HepG2 (cell line): ENCODE data around the gene OR2B2. TPM values are rescaled to one million over a fixed set of nuclear protein-coding genes. Genes with fewer than 3 reads are reported as not detected.

ENCODE experiments used
- ARID4A ChIP-seq: sonication (generic); formaldehyde crosslinking; IDR thresholded peaks from 2 replicates; pipeline ENCODE4 v1.5.0; 2020; ENCODE audit warnings: mild to moderate bottlenecking, missing genetic modification reagents, borderline replicate concordance
- CEBPG ChIP-seq: IDR thresholded peaks from 2 replicates; pipeline ENCODE4 v1.6.1; 2016
- FOXK1 ChIP-seq: sonication (generic); formaldehyde crosslinking; IDR thresholded peaks from 2 replicates; pipeline ENCODE4 v1.4.0; 2020; ENCODE audit warnings: low read depth, missing genetic modification reagents, borderline replicate concordance
- HOXA3 ChIP-seq: sonication (generic); formaldehyde crosslinking; IDR thresholded peaks from 2 replicates; pipeline ENCODE4 v1.5.0; 2020; ENCODE audit warnings: missing genetic modification reagents
- ISL2 ChIP-seq: sonication (generic); formaldehyde crosslinking; IDR thresholded peaks from 2 replicates; pipeline ENCODE4 v1.5.0; 2020; ENCODE audit warnings: missing genetic modification reagents
- NFIC ChIP-seq: IDR thresholded peaks from 2 replicates; pipeline ENCODE4 v1.6.1; 2012; ENCODE audit warnings: mild to moderate bottlenecking, low read length, inconsistent platforms
- RXRB ChIP-seq: IDR thresholded peaks from 2 replicates; pipeline ENCODE4 v1.6.1; 2016; ENCODE audit warnings: borderline replicate concordance, missing genetic modification reagents, missing compliant biosample characterization
- SMC3 ChIP-seq: IDR thresholded peaks from 2 replicates; pipeline ENCODE4 v1.6.1; 2011; ENCODE audit warnings: low read length, improper control_type of control experiment
- SOX13 ChIP-seq, 3 experiments: fragments of 450-650 bp in 1 of 3; sonication (generic) in 1 of 3; formaldehyde crosslinking in 1 of 3; IDR thresholded peaks in 2 of 3; conservative IDR thresholded peaks in 1 of 3; 2 replicates each; pipeline versions ENCODE4 v1.5.0 to v1.6.1; 2016 to 2020; ENCODE audit warnings: antibody characterized with exemption in 1 of 3, mild to moderate bottlenecking in 1 of 3, missing compliant biosample characterization in 1 of 3, missing genetic modification reagents in 1 of 3, moderate library complexity in 1 of 3
- ZMYM3 ChIP-seq: sonication (generic); formaldehyde crosslinking; IDR thresholded peaks from 2 replicates; pipeline ENCODE4 v1.5.1; 2020; ENCODE audit warnings: mild to moderate bottlenecking, missing genetic modification reagents
- ZNF180 ChIP-seq: sonication (generic); formaldehyde crosslinking; IDR thresholded peaks from 2 replicates; pipeline ENCODE4 v1.4.0; 2020; ENCODE audit warnings: low read depth, missing genetic modification reagents, borderline replicate concordance
- polyA plus RNA-seq, 8 experiments: library from polyadenylated mRNA; depleted of rRNA in 3 of 8; stranded (reverse) in 7 of 8; unstranded in 1 of 8; fragments of >200 nt; fragmentation: Illumina TruSeq in 4 of 8; extraction: Trizol in 4 of 8; gene quantifications; 2 replicates each; pipeline versions ENCODE4 v1.2.1 to v1.2.3, GENCODE V29; 2011 to 2016; ENCODE audit warnings: low read depth in 4 of 8, missing spikeins in 1 of 8, mixed read lengths in 1 of 8; ENCODE audit not compliant: insufficient read depth in 1 of 8
- total RNA-seq, 5 experiments: library from RNA; depleted of rRNA; stranded (reverse); fragments of >200 nt; fragmentation: Illumina TruSeq; extraction: Trizol; gene quantifications; 2 replicates each; pipeline ENCODE4 v1.2.3, GENCODE V29; 2016; ENCODE audit warnings: low read depth in 1 of 5
- TF ChIP-seq, protein P1 (sequence below): IDR thresholded peaks from 2 replicates; pipeline ENCODE4 v1.6.1; 2016; ENCODE audit warnings: low read depth
- TF ChIP-seq, protein P2 (sequence below): sonication (generic); formaldehyde crosslinking; IDR thresholded peaks from 2 replicates; pipeline ENCODE4 v1.8.0; 2022; ENCODE audit warnings: mild to moderate bottlenecking, missing genetic modification reagents; ENCODE audit not compliant: insufficient replicate concordance
- TF ChIP-seq, protein P3 (sequence below), 2 experiments: sonication (generic) in 1 of 2; formaldehyde crosslinking in 1 of 2; IDR thresholded peaks; 2 replicates each; pipeline versions ENCODE4 v1.4.0 to v1.6.1; 2018 to 2020; ENCODE audit warnings: missing genetic modification reagents in 2 of 2, borderline replicate concordance in 1 of 2, low read depth in 1 of 2, mild to moderate bottlenecking in 1 of 2, missing biosample characterization in 1 of 2
- TF ChIP-seq, protein P4 (sequence below): sonication (generic); formaldehyde crosslinking; IDR thresholded peaks from 2 replicates; pipeline ENCODE4 v1.5.1; 2020; ENCODE audit warnings: mild to moderate bottlenecking, missing genetic modification reagents, moderate library complexity

OR2B2 gene
- total and polyA plus RNA-seq, 2 of the 13 experiments (the other 11 are each of a cell fraction or from before 2014, with no cell fraction given), result not detected

GRCh38 chr6:27889275-27889627 is 22.9 kb downstream of the OR2B2 start (continued):
- TF ChIP-seq, protein P1, sequence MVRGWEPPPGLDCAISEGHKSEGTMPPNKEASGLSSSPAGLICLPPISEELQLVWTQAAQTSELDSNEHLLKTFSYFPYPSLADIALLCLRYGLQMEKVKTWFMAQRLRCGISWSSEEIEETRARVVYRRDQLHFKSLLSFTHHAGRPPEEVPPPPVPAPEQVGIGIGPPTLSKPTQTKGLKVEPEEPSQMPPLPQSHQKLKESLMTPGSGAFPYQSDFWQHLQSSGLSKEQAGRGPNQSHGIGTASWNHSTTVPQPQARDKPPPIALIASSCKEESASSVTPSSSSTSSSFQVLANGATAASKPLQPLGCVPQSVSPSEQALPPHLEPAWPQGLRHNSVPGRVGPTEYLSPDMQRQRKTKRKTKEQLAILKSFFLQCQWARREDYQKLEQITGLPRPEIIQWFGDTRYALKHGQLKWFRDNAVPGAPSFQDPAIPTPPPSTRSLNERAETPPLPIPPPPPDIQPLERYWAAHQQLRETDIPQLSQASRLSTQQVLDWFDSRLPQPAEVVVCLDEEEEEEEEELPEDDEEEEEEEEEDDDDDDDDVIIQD (CRISPR knock-in tag), result 0 out of 2 replicates have a peak, but pooled peaks have one; percentile 41
- TF ChIP-seq FOXK1 (0 out of 2 replicates have a peak, but pooled peaks have one; percentile 20), ZMYM3 (CRISPR knock-in tag) (0 out of 2 replicates have a peak, but pooled peaks have one; percentile 26), CEBPG (CRISPR knock-in tag) (peak; percentile 98), ZNF180 (CRISPR knock-in tag) (no peak), SOX13 (IDR thresholded peaks at IDR 0.05) (no peak), SOX13 (CRISPR knock-in tag; conservative IDR thresholded peaks at IDR 0.05 in 1 of 2, IDR thresholded peaks at IDR 0.05 in 1 of 2) (peak in 1 of 2 experiments; percentile 63; a peak in 1 of 4 replicates), HOXA3 (peak; percentile 65), RXRB (CRISPR knock-in tag) (peak; percentile 82), ARID4A (peak; percentile 42; the same call in 1 of the 2 replicates), SMC3 (peak; percentile 24; the same call in 1 of the 2 replicates), NFIC (no peak), ISL2 (0 out of 2 replicates have a peak, but pooled peaks have one; percentile 31)
- TF ChIP-seq, protein P2, sequence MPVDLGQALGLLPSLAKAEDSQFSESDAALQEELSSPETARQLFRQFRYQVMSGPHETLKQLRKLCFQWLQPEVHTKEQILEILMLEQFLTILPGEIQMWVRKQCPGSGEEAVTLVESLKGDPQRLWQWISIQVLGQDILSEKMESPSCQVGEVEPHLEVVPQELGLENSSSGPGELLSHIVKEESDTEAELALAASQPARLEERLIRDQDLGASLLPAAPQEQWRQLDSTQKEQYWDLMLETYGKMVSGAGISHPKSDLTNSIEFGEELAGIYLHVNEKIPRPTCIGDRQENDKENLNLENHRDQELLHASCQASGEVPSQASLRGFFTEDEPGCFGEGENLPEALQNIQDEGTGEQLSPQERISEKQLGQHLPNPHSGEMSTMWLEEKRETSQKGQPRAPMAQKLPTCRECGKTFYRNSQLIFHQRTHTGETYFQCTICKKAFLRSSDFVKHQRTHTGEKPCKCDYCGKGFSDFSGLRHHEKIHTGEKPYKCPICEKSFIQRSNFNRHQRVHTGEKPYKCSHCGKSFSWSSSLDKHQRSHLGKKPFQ (CRISPR knock-in tag), result no peak
- TF ChIP-seq, protein P3, sequence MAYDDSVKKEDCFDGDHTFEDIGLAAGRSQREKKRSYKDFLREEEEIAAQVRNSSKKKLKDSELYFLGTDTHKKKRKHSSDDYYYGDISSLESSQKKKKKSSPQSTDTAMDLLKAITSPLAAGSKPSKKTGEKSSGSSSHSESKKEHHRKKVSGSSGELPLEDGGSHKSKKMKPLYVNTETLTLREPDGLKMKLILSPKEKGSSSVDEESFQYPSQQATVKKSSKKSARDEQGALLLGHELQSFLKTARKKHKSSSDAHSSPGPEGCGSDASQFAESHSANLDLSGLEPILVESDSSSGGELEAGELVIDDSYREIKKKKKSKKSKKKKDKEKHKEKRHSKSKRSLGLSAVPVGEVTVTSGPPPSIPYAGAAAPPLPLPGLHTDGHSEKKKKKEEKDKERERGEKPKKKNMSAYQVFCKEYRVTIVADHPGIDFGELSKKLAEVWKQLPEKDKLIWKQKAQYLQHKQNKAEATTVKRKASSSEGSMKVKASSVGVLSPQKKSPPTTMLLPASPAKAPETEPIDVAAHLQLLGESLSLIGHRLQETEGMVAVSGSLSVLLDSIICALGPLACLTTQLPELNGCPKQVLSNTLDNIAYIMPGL (CRISPR knock-in tag; IDR thresholded peaks at IDR 0.05; ENCODE audit: borderline replicate concordance in 1 of 2, low read depth in 1 of 2), result 0 out of 4 replicates have a peak, but pooled peaks have one; percentile 17 to 20
- TF ChIP-seq, protein P4, sequence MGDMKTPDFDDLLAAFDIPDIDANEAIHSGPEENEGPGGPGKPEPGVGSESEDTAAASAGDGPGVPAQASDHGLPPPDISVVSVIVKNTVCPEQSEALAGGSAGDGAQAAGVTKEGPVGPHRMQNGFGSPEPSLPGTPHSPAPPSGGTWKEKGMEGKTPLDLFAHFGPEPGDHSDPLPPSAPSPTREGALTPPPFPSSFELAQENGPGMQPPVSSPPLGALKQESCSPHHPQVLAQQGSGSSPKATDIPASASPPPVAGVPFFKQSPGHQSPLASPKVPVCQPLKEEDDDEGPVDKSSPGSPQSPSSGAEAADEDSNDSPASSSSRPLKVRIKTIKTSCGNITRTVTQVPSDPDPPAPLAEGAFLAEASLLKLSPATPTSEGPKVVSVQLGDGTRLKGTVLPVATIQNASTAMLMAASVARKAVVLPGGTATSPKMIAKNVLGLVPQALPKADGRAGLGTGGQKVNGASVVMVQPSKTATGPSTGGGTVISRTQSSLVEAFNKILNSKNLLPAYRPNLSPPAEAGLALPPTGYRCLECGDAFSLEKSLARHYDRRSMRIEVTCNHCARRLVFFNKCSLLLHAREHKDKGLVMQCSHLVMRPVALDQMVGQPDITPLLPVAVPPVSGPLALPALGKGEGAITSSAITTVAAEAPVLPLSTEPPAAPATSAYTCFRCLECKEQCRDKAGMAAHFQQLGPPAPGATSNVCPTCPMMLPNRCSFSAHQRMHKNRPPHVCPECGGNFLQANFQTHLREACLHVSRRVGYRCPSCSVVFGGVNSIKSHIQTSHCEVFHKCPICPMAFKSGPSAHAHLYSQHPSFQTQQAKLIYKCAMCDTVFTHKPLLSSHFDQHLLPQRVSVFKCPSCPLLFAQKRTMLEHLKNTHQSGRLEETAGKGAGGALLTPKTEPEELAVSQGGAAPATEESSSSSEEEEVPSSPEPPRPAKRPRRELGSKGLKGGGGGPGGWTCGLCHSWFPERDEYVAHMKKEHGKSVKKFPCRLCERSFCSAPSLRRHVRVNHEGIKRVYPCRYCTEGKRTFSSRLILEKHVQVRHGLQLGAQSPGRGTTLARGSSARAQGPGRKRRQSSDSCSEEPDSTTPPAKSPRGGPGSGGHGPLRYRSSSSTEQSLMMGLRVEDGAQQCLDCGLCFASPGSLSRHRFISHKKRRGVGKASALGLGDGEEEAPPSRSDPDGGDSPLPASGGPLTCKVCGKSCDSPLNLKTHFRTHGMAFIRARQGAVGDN (CRISPR knock-in tag), result no peak
